HEK293T (cell line): ENCODE results near the gene AMN1.

ENCODE experiments used
- ELF4 ChIP-seq: fragments of 450-650 bp; IDR thresholded peaks from 2 replicates; pipeline ENCODE4 v1.6.1; 2017; ENCODE audit warnings: antibody characterized with exemption
- FOXA1 ChIP-seq: fragments of 450-650 bp; IDR thresholded peaks from 2 replicates; pipeline ENCODE4 v1.6.1; 2016; ENCODE audit warnings: mild to moderate bottlenecking
- FOXM1 ChIP-seq: fragments of 450-650 bp; IDR thresholded peaks from 2 replicates; pipeline ENCODE4 v1.6.1; 2017; ENCODE audit warnings: mild to moderate bottlenecking, borderline replicate concordance
- NFRKB ChIP-seq: fragments of 450-650 bp; IDR thresholded peaks from 2 replicates; pipeline ENCODE4 v1.6.1; 2016; ENCODE audit warnings: mild to moderate bottlenecking, moderate library complexity
- SP1 ChIP-seq: fragments of 450-650 bp; IDR thresholded peaks from 2 replicates; pipeline ENCODE4 v1.6.1; 2017
- SUZ12 ChIP-seq: fragments of 450-650 bp; IDR thresholded peaks from 2 replicates; pipeline ENCODE4 v1.6.1; 2016; ENCODE audit warnings: mild to moderate bottlenecking

GRCh38 chr12:31759632-31760459 is 31.0 kb upstream of the AMN1 start:
- TF ChIP-seq ELF4 (no peak), FOXA1 (no peak), SP1 (no peak), SUZ12 (no peak), FOXM1 (no peak), NFRKB (no peak)
